NT2/D1 (cell line): Measurements from ENCODE around the gene DIAPH1.

Experiments used
- SUZ12 ChIP-seq: IDR thresholded peaks from 2 replicates; pipeline ENCODE4 v1.6.1; 2011; ENCODE audit not compliant: insufficient read length, insufficient read depth; ENCODE audit errors: extremely low read depth
- ZNF274 ChIP-seq: IDR thresholded peaks from 2 replicates; pipeline ENCODE4 v1.6.1; 2011; ENCODE audit warnings: mild to moderate bottlenecking, low read depth, low read length

GRCh38 chr5:141623186-141623585 lies 4.4 kb upstream of the DIAPH1 start:
- TF ChIP-seq ZNF274 (no peak), SUZ12 (no peak)
